ENCODE results near the gene PMS2. TPM values are rescaled to one million over a fixed set of nuclear protein-coding genes. Genes with fewer than 3 reads are reported as not detected.
"Not testable (repeated sequence)": the region's sequence is repeated elsewhere in the genome, so short reads cannot be mapped to it uniquely, and the experiment has no call there.

Gene PMS2
- total and polyA plus RNA-seq, 9 of the 15 experiments (the other 6 are each of a cell fraction or from before 2014, with no cell fraction given): 4.9 to 27.6 (median 16.5) TPM

DNA sequence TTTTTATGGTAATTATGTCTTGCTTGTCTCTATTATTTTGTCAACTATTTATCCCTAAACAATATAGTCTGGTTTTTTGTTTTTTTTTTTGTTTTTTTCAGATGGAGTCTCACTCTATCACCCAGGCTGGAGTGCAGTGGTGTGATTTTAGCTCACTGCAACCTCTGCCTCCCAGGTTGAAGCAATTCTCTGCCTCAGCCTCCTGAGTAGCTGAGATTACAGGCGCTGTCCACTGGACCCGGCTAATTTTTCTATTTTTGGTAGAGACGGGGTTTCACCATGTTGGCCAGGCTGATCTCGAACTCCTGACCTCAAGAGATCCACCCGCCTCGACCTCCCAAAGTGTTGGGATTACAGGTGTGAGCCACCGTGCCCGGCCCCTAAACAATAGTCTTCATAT is 1.5 kb upstream of the PMS2 start:
- peaks cover 56% of the 10 kb centered on the region for H3K79me2 ChIP-seq (ENCODE audit: control insufficient read depth, insufficient read depth, low read length)
- ATAC-seq; DNase-seq (ENCODE audit: extremely low read depth in 1 of 4, low spot score in 3 of 4); H3K9me1 ChIP-seq (ENCODE audit: control insufficient read depth, insufficient read depth, low read length); H3K27me3 ChIP-seq (ENCODE audit: control insufficient read depth in 2 of 2, insufficient read depth in 2 of 2, low read length in 2 of 2); H4K20me1 ChIP-seq (replicated peaks; ENCODE audit: control insufficient read depth, insufficient read depth, low read length); in situ Hi-C loops (cut with MboI); FAIRE-seq; BruUV-seq (replicated peaks); CTCF ChIA-PET (ENCODE audit: low intra/inter-chr PET ratio); intact Hi-C loops (cut with micrococcal nuclease); H3K9me3 ChIP-seq (replicated peaks; ENCODE audit: control insufficient read depth, insufficient read depth, low read depth, low read length); H2AFZ ChIP-seq (ENCODE audit: low read depth, low read length); TF ChIP-seq REST (CRISPR knock-in tag; IDR thresholded peaks at IDR 0.05; ENCODE audit: low read depth): not testable (repeated sequence)
- TF ChIP-seq HDAC2 (IDR thresholded peaks at IDR 0.05) (0 out of 2 replicates have a peak, but pooled peaks have one; percentile 38), KDM1A (IDR thresholded peaks at IDR 0.05) (peak; percentile 86 to 93), REST (IDR thresholded peaks at IDR 0.05; ENCODE audit: borderline replicate concordance) (0 out of 2 replicates have a peak, but pooled peaks have one; percentile 13), HDAC1 (IDR thresholded peaks at IDR 0.05) (peak in 1 of 2 experiments; percentile 50; a peak in 1 of 4 replicates), RCOR1 (IDR thresholded peaks at IDR 0.05; ENCODE audit: borderline replicate concordance in 1 of 2, low read depth in 2 of 2, low read length in 2 of 2) (peak in 1 of 2 experiments; percentile 19; a peak in 1 of 4 replicates), CBFA2T3 (IDR thresholded peaks at IDR 0.05) (peak; percentile 20)
- H3K27ac ChIP-seq (ENCODE audit: extremely low read depth, low read depth, low read length): peak overlapping the region; percentile 99; the same call in 1 of the 3 replicates
- H3K4me2 ChIP-seq (ENCODE audit: insufficient read depth, low read length): peak overlapping the region; percentile 85; the same call in 1 of the 2 replicates
- WGBS (ENCODE audit: insufficient coverage, low coverage, missing lambda C conversion rate): 62% methylated on average over 8 of the region's 8 CpGs
- peak overlapping the region in 1 of 2 experiments; percentile 84; a peak in 2 of 4 replicates for H3K9ac ChIP-seq (ENCODE audit: insufficient read depth in 1 of 2, low read depth in 2 of 2, low read length in 2 of 2)
- peaks cover 41% of the 10 kb centered on the region; the same call in 2 of the 3 replicates for H3K36me3 ChIP-seq (ENCODE audit: control insufficient read depth, insufficient read depth, low read length)
- POLR2A ChIA-PET: interaction anchor here (1.3 to 2.0 kb wide), 3 partner anchors 11 to 46 kb away, joined by 3 to 10 read pairs (median 4); no protein-coding TSS in a partner anchor
- H3K4me3 ChIP-seq: peak overlapping the region; percentile 65
- peaks cover 12 to 15% of the 10 kb centered on the region in 2 experiments; a peak in 4 of 5 replicates for H3K4me1 ChIP-seq (replicated peaks in 1 of 2; ENCODE audit: control insufficient read depth in 2 of 2, insufficient read depth in 2 of 2, low read length in 2 of 2)
